ENCODE data around the gene RBCK1.

- TF ChIP-seq POLR2A (IDR thresholded peaks at IDR 0.05) (no peak), CTCF (IDR thresholded peaks at IDR 0.05) (no peak)
Measured at GRCh38 chr20:435558-435957, 27.5 kb downstream of the RBCK1 start.
